GM20000 (cell line): ENCODE measurements around the gene ESPNL.

Experiments used
- DNase-seq: peaks from one replicate; pipeline ENCODE4 v3.0.0; 2012; ENCODE audit warnings: low spot score
- TF ChIP-seq, protein P1 (sequence below): IDR thresholded peaks from 2 replicates; pipeline ENCODE4 v1.5.1; 2012; ENCODE audit warnings: mild to moderate bottlenecking, control low read depth; ENCODE audit errors: extremely low read depth, missing control alignments

The ESPNL gene

DNA sequence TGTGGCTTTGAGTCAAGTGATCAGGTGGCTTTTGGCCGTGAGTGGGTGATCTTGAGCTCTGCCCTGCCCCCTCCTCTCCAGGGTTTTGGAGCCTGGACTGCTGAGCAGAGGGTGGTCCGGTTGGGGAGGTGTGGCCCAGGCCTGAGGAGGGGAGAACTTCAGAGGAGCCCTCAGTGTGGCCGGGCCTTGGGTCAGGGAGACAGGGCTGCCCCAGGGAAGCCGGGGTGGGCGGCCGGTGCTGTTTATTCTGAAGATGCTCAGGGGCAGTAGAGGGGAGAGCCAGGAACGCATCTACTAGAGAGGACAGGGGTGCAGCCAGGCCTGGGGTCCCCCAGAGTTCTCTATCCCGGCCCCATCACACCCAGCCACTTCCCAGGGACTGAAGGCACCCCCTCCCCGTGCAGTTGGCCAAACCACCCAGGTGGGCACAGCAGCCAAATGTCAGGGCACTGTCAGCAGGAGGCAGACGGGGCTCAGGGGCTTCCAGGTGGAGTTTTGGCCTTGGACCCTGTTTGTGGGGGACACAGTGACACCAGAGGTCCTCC lies 59.6 kb downstream of the ESPNL start:
- TF ChIP-seq, protein P1, sequence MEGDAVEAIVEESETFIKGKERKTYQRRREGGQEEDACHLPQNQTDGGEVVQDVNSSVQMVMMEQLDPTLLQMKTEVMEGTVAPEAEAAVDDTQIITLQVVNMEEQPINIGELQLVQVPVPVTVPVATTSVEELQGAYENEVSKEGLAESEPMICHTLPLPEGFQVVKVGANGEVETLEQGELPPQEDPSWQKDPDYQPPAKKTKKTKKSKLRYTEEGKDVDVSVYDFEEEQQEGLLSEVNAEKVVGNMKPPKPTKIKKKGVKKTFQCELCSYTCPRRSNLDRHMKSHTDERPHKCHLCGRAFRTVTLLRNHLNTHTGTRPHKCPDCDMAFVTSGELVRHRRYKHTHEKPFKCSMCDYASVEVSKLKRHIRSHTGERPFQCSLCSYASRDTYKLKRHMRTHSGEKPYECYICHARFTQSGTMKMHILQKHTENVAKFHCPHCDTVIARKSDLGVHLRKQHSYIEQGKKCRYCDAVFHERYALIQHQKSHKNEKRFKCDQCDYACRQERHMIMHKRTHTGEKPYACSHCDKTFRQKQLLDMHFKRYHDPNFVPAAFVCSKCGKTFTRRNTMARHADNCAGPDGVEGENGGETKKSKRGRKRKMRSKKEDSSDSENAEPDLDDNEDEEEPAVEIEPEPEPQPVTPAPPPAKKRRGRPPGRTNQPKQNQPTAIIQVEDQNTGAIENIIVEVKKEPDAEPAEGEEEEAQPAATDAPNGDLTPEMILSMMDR: no peak
- DNase-seq: no peak

- no peak for DNase-seq
- TF ChIP-seq, protein P1: peak; percentile 12
Measured at GRCh38 chr2:238160206-238161129, 60.3 kb downstream of the ESPNL start.

GRCh38 chr2:238161291-238162051 lies 61.3 kb downstream of the ESPNL start:
- DNase-seq: no peak
- TF ChIP-seq, protein P1: no peak

DNA sequence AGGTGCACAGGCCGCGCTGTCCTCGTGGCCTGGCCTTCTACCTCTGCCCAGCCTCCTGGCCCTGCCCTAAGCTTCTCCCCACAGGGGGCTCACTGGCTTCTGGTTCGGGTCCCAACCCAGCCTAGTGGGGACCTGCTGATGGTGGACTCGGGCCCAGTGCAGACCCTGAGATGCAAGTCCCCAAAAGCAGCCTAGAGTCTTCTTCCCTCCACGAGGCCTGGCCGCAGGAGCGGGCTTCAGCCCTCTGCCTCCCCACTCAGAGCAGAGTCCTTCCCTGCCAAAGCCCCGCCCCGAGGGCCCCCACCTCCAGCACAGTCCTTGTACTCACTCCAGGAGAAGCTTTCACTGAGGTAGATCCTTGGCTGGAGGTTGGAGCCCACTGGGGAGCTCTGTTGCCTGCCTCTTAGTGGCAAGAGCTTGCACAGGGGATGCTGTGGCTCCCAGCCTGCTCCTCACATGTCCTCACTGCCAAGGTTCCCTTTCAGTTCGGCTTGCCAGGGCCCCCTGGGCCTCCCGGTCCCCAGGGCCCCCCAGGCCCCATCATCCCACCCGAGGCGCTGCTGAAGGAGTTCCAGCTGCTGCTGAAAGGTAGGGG lies 62.2 kb downstream of the ESPNL start:
- TF ChIP-seq, protein P1: no peak
- DNase-seq: no peak

DNA sequence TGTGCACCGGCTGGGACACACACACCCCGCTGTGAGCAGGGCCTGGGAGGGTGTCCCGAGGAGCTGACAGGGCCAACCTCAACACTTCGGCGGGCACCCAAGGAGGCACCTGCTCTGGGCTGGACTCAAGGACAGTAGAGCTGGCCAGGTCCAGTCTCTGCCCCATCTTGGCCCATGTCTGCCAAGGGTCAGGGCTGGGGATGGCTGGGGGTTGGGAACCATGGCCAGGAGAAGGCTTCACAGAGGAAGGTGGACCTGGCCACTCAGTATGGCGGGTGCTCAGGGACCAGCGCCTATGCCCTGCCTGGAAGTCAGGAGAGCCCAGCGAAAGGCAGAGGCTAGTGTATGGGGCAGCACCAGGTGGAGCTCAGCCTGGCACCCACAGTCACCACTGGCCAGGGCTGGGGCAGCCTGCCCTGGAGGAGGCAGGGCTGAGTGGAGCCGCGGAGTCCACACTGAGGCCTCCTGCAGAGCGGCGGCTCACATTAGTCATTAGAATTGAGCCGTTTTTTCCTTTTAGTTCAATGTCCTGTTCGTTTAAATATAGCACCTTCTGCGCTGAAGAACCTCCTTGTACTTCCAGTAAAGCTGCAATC lies 62.8 kb downstream of the ESPNL start:
- TF ChIP-seq, protein P1: no peak
- DNase-seq: no peak

DNA sequence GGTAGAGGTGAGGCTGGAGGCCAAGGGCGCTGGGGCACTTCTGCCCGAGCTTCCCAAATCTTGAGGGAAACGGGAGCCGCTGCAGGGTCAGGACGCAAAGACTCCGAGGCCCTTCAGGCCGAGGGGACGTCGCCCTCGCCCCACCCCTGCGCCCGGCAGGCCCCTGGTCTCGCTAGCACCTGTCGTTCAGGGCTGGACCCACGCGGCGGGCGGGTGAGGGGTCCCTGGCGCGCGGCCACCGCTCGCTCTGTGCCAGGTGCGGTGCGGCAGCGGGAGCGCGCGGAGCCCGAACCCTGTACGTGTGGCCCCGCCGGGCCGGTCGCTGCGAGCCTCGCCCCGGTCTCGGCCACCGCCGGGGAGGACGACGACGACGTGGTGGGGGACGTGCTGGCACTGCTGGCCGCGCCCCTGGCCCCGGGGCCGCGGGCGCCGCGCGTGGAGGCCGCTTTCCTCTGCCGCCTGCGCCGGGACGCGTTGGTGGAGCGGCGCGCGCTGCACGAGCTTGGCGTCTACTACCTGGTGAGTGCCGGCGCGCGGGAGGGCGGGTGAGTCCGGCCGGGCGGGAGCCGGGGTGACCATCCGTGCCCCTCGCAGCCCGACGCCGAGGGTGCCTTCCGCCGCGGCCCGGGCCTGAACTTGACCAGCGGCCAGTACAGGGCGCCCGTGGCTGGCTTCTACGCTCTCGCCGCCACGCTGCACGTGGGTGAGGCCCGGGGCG lies 63.5 kb downstream of the ESPNL start:
- TF ChIP-seq, protein P1: no peak
- peak; percentile 38 for DNase-seq
